GM18526 (cell line): ENCODE results near the gene CCDC9B.

Experiments
- POLR2A ChIP-seq: IDR thresholded peaks from 3 replicates; pipeline ENCODE4 v1.6.1; 2011; ENCODE audit not compliant: insufficient read length; ENCODE audit errors: extremely low read depth

CCDC9B gene

DNA sequence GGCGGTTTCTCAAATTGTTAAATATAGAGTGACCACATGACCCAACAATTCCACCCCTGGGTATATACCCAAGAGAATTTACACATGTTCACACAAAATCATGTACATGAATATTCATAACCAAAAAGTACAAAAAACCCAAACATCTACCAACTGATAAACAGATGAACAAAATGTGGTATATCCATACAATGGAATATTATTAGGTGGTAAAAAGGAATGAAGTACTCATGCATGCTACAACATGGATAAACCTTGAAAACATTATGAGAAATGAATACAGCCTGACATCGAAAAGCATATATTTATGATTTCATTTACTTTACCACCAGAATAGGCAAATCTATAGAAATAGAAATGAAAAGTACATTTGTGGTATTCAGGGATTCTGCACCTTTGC lies 40.4 kb downstream of the CCDC9B start:
- TF ChIP-seq POLR2A = no peak

- no peak for TF ChIP-seq POLR2A
Measured at GRCh38 chr15:40298216-40298935, 42.4 kb downstream of the CCDC9B start.

- TF ChIP-seq POLR2A = no peak
Measured at GRCh38 chr15:40297356-40297755, 43.4 kb downstream of the CCDC9B start.

DNA sequence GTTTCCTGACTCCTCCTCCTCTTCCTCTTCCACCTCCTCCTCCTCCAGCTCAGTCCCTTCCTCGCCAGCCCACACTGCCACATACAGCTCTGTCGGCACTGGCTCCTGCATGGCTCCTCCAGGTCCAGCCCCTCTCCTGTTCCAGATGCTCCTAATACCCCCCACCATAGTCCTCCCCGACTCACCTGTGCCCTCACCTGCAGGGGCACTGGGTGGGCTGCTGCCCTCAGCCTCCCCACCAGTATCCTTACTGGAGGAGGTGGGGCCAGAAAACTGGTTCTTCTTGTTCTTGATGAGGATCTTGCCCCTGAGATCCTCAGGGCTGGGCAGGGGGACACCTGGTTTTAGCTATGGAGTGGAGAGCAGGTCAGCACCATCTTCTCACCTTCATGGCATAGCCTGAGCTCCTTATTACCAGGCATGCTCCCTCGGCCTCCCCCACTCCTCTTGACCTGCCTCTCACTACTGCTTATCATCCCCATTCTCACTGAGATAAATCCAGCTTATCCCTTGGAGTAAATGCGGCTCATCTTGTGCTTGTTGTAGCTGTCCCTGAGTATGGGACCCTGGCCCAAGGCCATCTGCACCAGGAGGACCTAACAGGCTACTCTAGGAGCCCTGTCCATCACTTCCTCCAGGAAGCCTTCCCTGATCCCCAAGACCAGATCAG lies 44.0 kb downstream of the CCDC9B start:
- TF ChIP-seq POLR2A = no peak

DNA sequence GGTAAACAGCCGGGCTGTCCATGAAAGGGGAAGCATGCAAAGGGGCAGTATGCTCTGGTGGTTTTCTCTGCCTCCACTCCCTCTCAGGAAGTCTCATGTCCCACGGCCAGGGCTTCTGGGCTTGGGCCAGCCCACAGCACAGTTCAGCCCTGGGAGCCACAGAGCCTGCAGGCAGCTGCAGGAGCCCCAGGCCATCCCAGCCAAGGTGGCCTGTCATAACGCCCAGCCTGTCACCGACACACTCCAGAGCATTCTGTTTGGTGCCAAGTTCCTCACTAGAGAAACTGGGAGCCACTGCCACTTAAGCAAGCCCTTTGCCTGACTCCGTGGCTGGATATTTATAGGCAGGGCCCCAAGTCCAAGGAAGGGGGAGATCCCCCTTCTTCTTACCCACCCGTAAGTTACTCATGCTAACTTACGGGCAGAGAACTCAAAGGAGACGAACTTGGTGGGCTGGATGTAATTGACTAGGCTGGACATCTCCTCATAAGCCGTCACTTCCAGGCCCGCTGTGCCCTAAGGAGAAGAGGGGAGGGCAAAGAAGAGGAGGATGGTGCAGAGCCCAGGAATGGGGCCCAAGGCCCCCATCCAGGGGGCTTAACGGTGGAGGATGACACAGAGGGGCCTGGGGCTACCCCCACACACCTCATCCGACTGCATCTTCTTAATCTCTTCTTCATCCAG lies 44.7 kb downstream of the CCDC9B start:
- TF ChIP-seq POLR2A = no peak

GRCh38 chr15:40295297-40295696 lies 45.4 kb downstream of the CCDC9B start:
- TF ChIP-seq POLR2A = no peak

- TF ChIP-seq POLR2A = no peak
Measured at GRCh38 chr15:40293905-40294895, 46.5 kb downstream of the CCDC9B start.

DNA sequence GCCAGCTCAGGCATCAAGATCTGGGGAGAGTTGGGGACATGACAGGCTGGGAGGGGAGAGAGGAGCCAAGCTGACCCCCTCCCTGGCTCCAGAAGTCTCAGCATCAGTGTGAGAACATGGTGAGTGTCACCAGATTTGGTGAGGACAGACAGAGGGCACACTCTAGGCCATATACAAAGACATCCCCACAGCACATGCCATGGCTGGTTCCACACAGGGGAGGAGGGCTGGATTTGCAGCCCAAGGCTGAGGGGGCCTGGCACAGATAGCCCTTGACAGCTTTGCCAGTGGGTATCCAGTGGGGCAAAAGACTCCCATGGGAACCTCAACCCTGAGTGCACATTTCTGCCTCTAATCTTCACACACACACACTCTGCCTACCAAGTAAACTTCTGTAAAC lies 47.7 kb downstream of the CCDC9B start:
- no peak for TF ChIP-seq POLR2A

DNA sequence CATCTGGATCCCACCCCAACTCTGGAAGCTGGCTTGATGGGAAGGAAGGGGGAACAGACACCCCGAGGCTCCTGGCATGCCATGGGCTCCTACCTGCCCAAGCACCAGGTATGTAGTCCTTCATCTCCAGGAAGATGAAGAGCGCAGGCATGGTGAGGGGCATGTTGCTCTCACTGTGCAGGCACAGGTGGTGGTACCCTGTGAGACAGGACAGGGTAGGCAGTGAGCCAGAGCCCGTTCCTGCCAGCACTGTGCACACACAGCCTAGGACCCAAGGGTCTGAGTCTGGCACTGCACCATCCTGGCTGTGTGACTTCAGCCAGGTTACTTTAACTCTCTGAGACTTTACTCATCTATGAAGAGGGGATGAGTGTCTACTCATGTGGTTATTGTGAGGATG lies 48.5 kb downstream of the CCDC9B start:
- TF ChIP-seq POLR2A = no peak

GRCh38 chr15:40290918-40291574 lies 49.7 kb downstream of the CCDC9B start:
- no peak for TF ChIP-seq POLR2A

DNA sequence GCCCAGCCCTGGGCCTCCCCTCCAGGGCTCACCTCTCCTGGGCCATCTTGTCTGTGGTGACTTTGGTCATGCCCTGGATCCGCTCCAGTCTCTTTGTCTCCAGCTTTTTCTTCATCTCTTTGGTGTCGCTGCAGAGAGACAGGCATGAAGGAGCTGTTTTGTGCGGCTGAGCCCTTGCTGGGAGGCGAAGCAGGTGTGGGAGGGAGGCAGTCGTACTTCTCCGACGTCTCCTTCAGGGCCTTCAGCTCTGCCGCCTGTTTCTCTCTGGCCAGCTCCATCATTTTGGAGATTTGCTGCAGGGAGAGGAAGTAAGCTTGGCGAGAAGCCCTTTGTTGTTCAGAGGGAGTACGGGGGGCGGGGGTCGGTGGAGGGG lies 50.2 kb downstream of the CCDC9B start:
- no peak for TF ChIP-seq POLR2A

DNA sequence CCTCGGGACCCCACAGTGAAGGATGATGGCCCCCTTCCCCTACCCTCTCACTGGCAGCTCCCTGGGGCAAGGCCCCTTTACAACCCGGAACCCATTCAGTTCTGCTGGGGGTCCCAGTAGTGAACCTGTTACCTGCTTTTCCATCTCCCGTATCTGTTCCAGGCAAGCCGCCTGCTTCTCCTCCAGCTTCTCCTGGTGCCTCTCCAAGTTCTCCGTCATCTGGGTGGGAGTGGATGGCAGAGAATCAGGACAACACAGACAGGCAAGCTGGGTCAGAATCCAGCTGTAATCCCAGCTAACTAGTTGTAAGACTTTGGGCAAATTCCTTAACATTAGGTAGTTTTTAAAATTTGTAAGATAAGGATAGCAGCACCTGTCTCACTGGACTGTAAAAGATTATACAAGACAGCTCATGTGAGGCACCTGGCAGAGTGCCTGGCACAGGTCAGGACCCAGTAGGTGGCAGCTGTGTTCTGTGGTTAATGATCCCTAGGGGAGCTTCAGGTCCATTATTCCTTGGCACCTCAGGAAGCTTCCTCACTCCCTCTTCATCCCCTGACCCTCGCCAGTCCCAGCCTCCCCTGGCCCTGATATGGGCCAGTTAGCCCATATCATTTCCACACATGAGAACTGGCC lies 51.5 kb downstream of the CCDC9B start:
- no peak for TF ChIP-seq POLR2A

GRCh38 chr15:40287968-40288367 lies 52.8 kb downstream of the CCDC9B start:
- TF ChIP-seq POLR2A = no peak

GRCh38 chr15:40287505-40287904 lies 53.2 kb downstream of the CCDC9B start:
- TF ChIP-seq POLR2A = no peak
